GM13976 (cell line): ENCODE measurements around the gene PRRT3.
"Not testable (repeated sequence)": the region's sequence is repeated elsewhere in the genome, so short reads cannot be mapped to it uniquely, and the experiment has no call there.

ENCODE experiments used
- DNase-seq: peaks from one replicate; pipeline ENCODE4 v3.0.0; 2012; ENCODE audit warnings: low spot score
- CTCF ChIP-seq: IDR thresholded peaks from 2 replicates; pipeline ENCODE4 v1.5.1; 2012; ENCODE audit warnings: borderline replicate concordance, mild to moderate bottlenecking; ENCODE audit not compliant: insufficient read depth; ENCODE audit errors: extremely low read depth, missing control alignments, control extremely low read depth
- in situ Hi-C: fragments of 300-500 bp; cut with MboI; formaldehyde crosslinking; loops from one replicate; pipeline ENCODE4 v1.12.0; 2022; ENCODE audit warnings: low sequenced_read_pairs, mixed read lengths, inconsistent platforms; ENCODE audit not compliant: unreplicated experiment

Gene PRRT3

GRCh38 chr3:9899289-9899791 lies 52.9 kb downstream of the PRRT3 start:
- in situ Hi-C loops, result no loop called here
- no peak for DNase-seq
- TF ChIP-seq CTCF, result no peak

GRCh38 chr3:9898467-9899241 lies 53.6 kb downstream of the PRRT3 start:
- in situ Hi-C loops, result no loop called here
- no peak for DNase-seq
- TF ChIP-seq CTCF, result no peak

- no peak for TF ChIP-seq CTCF
- in situ Hi-C loops, result no loop called here
- no peak for DNase-seq
Measured at GRCh38 chr3:9897408-9898372, 54.5 kb downstream of the PRRT3 start.

GRCh38 chr3:9896755-9897407 lies 55.3 kb downstream of the PRRT3 start:
- in situ Hi-C loops, DNase-seq: not testable (repeated sequence)

GRCh38 chr3:9895715-9896114 lies 56.5 kb downstream of the PRRT3 start:
- DNase-seq, in situ Hi-C loops: not testable (repeated sequence)
